DOHH2 (cell line): ENCODE measurements around the gene PAX1.

ENCODE experiments used
- H3F3A ChIP-seq: fragments of 200-600 bp; sonication (generic), shearing (Covaris generic); 2 replicates; pipeline ENCODE4 v1.6.0; 2016; ENCODE audit warnings: antibody characterized with exemption, mild to moderate bottlenecking; ENCODE audit not compliant: control insufficient read depth, insufficient read depth
- H3K27ac ChIP-seq: fragments of 200-600 bp; sonication (generic); 2 replicates; pipeline ENCODE4 v1.5.1; 2014; ENCODE audit warnings: low read depth, mild to moderate bottlenecking, low read length, moderate library complexity
- H3K27me3 ChIP-seq: fragments of 200-600 bp; sonication (generic); 2 replicates; pipeline ENCODE4 v1.6.1; 2014; ENCODE audit warnings: mild to moderate bottlenecking, low read length, mixed read lengths; ENCODE audit not compliant: control insufficient read depth
- H3K36me3 ChIP-seq: fragments of 200-600 bp; sonication (generic); 2 replicates; pipeline ENCODE4 v1.6.1; 2014; ENCODE audit warnings: mild to moderate bottlenecking, low read length, moderate library complexity, mixed read lengths; ENCODE audit not compliant: control insufficient read depth
- H3K4me1 ChIP-seq: fragments of 200-600 bp; sonication (generic); 2 replicates; pipeline ENCODE4 v1.6.1; 2014; ENCODE audit warnings: mild to moderate bottlenecking, low read length, mixed read lengths; ENCODE audit not compliant: control insufficient read depth
- H3K4me2 ChIP-seq: fragments of 200-600 bp; sonication (generic); 2 replicates; pipeline ENCODE4 v1.6.0; 2014; ENCODE audit warnings: mild to moderate bottlenecking, low read length, moderate library complexity
- H3K4me3 ChIP-seq: fragments of 200-600 bp; sonication (generic); 2 replicates; pipeline ENCODE4 v1.5.1; 2014; ENCODE audit warnings: mild to moderate bottlenecking, low read length, mixed read lengths
- H3K79me2 ChIP-seq: fragments of 200-600 bp; sonication (generic); 2 replicates; pipeline ENCODE4 v1.6.1; 2014; ENCODE audit warnings: mild to moderate bottlenecking, low read length, mixed read lengths; ENCODE audit not compliant: control insufficient read depth
- H3K9me2 ChIP-seq: fragments of 200-600 bp; sonication (generic); replicated peaks from 2 replicates; pipeline ENCODE4 v1.6.1; 2014; ENCODE audit warnings: mild to moderate bottlenecking, low read length, mixed read lengths; ENCODE audit not compliant: control insufficient read depth
- H3K9me3 ChIP-seq: fragments of 200-600 bp; sonication (generic); 2 replicates; pipeline ENCODE4 v1.6.1; 2014; ENCODE audit warnings: antibody characterized with exemption, low read length, mixed read lengths; ENCODE audit not compliant: control insufficient read depth, insufficient read depth
- H4K20me1 ChIP-seq: fragments of 200-600 bp; sonication (generic); 2 replicates; pipeline ENCODE4 v1.6.0; 2014; ENCODE audit warnings: low read depth, mild to moderate bottlenecking, antibody characterized with exemption, low read length, moderate library complexity; ENCODE audit not compliant: control insufficient read depth, insufficient read depth
- CTCF ChIP-seq: fragments of 200-600 bp; sonication (generic); IDR thresholded peaks from one replicate; pipeline ENCODE4 v1.5.1; 2014; ENCODE audit warnings: antibody characterized with exemption, mild to moderate bottlenecking, low read depth, low read length; ENCODE audit not compliant: poor library complexity, severe bottlenecking
- EZH2phosphoT487 ChIP-seq: fragments of 200-600 bp; sonication (generic); IDR thresholded peaks from 2 replicates; pipeline ENCODE4 v1.6.1; 2017; ENCODE audit warnings: borderline replicate concordance, mild to moderate bottlenecking, antibody characterized with exemption, low read length, moderate library complexity, mixed read lengths

Gene PAX1

GRCh38 chr20:21710863-21711431, 5.5 kb downstream of the PAX1 start:
- Histone ChIP-seq H4K20me1 (no peaks in the 10 kb centered on the region), H3K9me2 (no peaks in the 10 kb centered on the region), H3K27me3 (peaks cover 6% of the 10 kb centered on the region), H3K79me2 (no peaks in the 10 kb centered on the region), H3K4me2 (no peak overlapping the region), H3K27ac (no peak overlapping the region), H3K36me3 (no peaks in the 10 kb centered on the region), H3K9me3 (peaks cover 9% of the 10 kb centered on the region; the same call in 1 of the 2 replicates), H3F3A (no peaks in the 10 kb centered on the region), H3K4me3 (no peak overlapping the region), H3K4me1 (no peaks in the 10 kb centered on the region)
- TF ChIP-seq EZH2phosphoT487, result no peak

- H3K4me1 ChIP-seq, result no peaks in the 10 kb centered on the region
These were observed 7.1 kb downstream of the PAX1 start for GRCh38 chr20:21712443-21713059.

GRCh38 chr20:21713470-21713869, 8.0 kb downstream of the PAX1 start:
- Histone ChIP-seq H3K79me2 (no peaks in the 10 kb centered on the region), H3K4me3 (no peak overlapping the region), H3K36me3 (no peaks in the 10 kb centered on the region), H3K27ac (no peak overlapping the region), H4K20me1 (no peaks in the 10 kb centered on the region), H3K4me2 (no peak overlapping the region), H3K27me3 (peaks cover 8% of the 10 kb centered on the region), H3K9me3 (no peaks in the 10 kb centered on the region), H3K4me1 (no peaks in the 10 kb centered on the region), H3F3A (no peaks in the 10 kb centered on the region), H3K9me2 (no peaks in the 10 kb centered on the region)
- TF ChIP-seq EZH2phosphoT487, result no peak
- no peak for TF ChIP-seq CTCF

More at GRCh38 chr20:21712443-21713059, 7.1 kb downstream of the PAX1 start:
- TF ChIP-seq EZH2phosphoT487, result no peak
- H3K27ac ChIP-seq, result no peak overlapping the region
- H3F3A ChIP-seq, result no peaks in the 10 kb centered on the region
- H3K79me2 ChIP-seq, result no peaks in the 10 kb centered on the region
- H3K9me3 ChIP-seq, result no peaks in the 10 kb centered on the region
- peaks cover 8% of the 10 kb centered on the region for H3K27me3 ChIP-seq
- H3K36me3 ChIP-seq, result no peaks in the 10 kb centered on the region
- no peaks in the 10 kb centered on the region for H3K9me2 ChIP-seq
- no peak overlapping the region for H3K4me2 ChIP-seq
- no peak overlapping the region for H3K4me3 ChIP-seq
- no peaks in the 10 kb centered on the region for H4K20me1 ChIP-seq

- H3K4me1 ChIP-seq, result no peaks in the 10 kb centered on the region
- no peak for TF ChIP-seq CTCF
- TF ChIP-seq EZH2phosphoT487, result no peak
- H3K9me2 ChIP-seq, result no peaks in the 10 kb centered on the region
- no peaks in the 10 kb centered on the region for H3K36me3 ChIP-seq
- H3K4me2 ChIP-seq, result no peak overlapping the region
- no peaks in the 10 kb centered on the region for H3K79me2 ChIP-seq
- H3K27ac ChIP-seq, result no peak overlapping the region
- no peaks in the 10 kb centered on the region for H3F3A ChIP-seq
- peaks cover 8% of the 10 kb centered on the region for H3K27me3 ChIP-seq
- no peak overlapping the region for H3K4me3 ChIP-seq
- H4K20me1 ChIP-seq, result no peaks in the 10 kb centered on the region
- H3K9me3 ChIP-seq, result no peaks in the 10 kb centered on the region
These were observed 8.4 kb downstream of the PAX1 start for GRCh38 chr20:21713901-21714296.
